ENCODE results near the gene ITIH2. TPM values are rescaled to one million over a fixed set of nuclear protein-coding genes. Genes with fewer than 3 reads are reported as not detected.
"Not testable (repeated sequence)": the region's sequence is repeated elsewhere in the genome, so short reads cannot be mapped to it uniquely, and the experiment has no call there.

The ITIH2 gene
- total RNA-seq, 1 experiment from 2014 or later, result not detected

DNA sequence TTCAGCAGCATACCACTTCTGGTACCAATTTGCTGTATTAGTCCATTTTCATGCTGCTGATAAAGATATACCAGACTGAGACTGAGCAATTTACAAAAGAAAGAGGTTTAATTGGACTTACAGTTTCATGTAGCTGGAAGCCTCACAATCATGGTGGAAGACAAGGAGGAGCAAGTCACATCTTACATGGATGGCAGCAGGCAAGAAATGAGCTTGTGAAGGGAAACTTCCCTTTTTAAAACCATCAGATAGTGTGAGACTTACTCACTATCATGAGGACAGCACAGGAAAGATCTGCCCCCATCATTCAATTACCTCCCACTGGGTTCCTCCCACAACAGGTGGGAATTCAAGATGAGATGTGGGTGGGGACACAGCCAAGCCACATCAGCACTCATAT, 9.9 kb upstream of the ITIH2 start:
- DNase-seq (ENCODE audit: low read depth), result not testable (repeated sequence)

DNA sequence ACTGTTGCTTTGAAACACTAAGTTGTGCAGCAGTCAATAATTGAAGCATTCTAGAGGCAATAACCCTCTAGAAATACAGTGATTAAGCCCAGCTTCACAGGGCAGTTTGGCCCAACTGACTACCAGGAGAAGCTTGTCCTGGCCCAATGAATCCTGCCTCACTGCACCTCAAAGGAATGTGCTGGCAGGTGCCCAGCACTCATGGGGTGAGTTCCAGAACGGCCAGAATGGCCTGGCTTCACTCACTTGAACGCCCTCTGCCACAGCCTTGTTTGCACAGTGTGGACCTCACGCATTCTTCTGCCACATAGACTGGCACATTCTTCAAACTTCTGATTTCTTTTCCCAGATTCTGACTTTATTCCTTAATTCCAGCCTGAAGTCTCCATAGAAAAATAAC, 6.6 kb upstream of the ITIH2 start:
- no peak for DNase-seq (ENCODE audit: low read depth)

DNA sequence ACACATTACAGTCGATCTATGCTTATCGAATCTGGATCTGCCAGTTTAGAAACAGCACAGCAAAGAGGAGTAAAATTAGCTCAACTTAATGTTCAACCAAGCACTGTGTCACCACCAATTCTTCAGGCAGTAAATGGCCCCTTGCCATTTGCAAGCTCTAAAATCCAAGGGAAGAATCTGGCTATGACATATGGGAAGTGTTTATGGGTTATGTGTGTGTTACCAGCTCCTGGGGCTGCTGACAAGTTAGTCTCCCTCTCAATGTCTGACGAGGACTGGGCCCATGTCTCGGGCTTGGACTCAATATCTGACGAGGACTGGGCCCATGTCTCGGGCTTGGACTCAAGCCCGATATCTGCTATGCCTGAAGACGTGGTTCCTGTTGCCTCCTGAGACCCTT, 5.7 kb upstream of the ITIH2 start:
- DNase-seq (ENCODE audit: low read depth), result no peak

DNA sequence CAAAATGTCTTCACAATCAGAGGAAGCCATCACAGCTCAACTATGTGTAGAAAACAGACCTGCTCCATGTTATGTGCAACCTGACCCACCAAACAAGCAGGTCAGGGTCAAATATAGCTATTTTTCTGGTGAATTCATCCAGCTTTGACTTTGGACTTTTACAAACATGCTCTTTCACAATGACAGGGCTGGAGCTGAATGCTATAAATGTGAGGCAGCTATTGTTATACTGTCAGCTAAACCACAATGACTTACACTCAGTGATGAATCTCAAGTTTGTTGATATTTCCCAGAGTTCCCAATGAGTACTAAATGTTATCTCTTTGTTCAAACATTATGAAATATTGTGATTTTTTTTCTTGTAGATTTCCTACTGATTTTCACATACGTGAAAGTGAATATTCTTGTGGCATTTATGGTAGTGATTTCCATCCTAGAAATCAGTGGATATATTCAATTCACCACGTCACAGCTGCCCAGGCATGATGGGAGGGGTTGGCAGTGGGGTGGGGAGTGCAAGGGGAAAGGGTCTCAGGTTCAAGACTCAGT, 2.5 kb upstream of the ITIH2 start:
- DNase-seq (ENCODE audit: low read depth), result peak; percentile 2

DNA sequence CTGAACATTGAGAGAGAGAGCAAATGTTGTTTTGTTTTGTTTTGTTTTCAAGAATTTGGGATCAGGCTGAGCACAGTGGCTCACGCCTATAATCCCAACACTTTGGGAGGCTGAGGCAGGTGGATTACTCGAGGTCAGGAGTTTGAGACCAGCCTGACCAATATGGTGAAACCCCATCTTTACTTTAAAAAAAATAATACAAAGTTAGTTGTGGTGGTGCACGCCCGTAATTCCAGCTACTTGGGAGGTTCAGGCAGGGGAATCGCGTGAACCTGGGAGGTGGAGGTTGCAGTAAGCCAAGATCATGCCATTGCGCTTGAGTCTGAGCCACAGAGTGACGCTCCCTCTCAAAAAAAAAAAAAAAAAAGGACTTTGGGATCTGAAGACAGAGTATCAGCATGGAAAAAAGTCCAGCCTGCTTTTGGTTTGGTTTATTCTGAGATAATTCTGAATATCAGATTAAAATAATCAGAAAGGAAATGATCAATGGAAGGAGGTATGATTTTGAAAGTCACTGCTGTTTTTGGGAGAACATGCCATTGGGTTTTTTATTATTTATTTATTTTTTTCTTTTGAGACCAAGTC, 1.9 kb upstream of the ITIH2 start:
- DNase-seq (ENCODE audit: low read depth), result no peak

DNA sequence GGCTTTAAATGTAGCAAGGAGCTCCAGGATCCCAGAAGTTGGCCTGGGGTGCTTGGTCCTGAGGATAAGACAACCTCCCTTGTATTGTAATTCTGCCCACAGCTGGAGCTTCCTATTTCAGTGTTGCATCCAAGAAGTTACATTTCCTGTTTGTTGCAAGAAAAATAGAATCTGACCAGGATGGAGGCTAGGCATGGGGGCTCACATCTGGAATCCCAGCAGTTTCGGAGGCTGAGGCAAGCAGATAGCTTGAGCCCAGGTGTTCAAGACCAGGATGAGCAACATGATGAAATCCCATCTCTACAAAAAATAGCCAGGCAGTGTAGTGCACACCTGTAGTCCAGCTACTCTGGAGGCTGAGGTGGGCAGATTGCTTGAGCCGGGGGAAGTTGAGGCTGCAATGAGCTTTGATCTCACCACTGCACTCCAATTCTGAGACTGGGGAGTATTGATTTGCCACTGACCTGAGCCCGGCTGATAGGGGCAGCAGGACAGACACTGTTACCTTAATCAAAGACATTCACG, 766 bp upstream of the ITIH2 start:
- DNase-seq (ENCODE audit: low read depth), result no peak

DNA sequence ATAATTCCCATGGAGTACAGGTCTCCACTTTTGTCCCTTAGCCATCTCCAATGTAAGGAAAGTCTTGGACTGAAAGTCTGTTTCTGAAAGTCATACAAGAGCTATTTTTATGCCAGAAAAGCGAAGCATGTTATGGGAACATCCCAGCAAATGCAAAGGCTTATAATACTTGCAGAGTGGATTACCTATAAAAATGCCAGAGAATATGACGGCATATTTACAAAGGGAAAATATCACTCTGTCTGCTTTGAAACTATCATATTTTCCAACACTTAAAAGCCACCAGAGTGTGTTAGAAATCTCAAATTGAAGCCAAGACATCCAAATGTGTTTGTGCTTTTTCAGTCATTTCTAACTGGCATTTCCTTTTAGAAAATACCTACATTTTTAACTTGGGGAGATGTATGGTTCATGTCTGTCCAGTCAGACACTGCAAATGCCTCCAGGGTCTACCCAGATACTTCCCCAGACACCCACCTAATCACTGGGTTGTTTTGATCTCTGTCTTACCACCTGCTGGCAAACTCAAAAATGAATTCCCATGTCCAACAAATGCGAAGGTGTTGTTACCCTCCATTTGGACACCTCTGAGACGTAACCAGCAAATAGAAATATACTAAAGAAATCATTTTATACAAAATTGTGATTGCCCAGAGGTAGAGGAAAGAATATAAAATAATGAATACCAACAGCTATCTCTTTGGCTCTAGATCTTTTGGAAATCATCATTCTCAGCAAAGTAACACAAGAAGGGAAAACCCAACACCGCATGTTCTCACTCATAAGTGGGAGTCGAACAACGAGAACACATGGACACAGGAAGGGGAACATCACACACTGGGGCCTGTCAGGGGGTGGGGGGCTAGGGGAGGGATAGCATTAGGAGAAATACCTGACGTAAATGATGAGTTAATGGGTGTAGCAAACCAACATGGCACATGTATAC, 1.2 kb downstream of the ITIH2 start:
- no peak for DNase-seq (ENCODE audit: low read depth)

DNA sequence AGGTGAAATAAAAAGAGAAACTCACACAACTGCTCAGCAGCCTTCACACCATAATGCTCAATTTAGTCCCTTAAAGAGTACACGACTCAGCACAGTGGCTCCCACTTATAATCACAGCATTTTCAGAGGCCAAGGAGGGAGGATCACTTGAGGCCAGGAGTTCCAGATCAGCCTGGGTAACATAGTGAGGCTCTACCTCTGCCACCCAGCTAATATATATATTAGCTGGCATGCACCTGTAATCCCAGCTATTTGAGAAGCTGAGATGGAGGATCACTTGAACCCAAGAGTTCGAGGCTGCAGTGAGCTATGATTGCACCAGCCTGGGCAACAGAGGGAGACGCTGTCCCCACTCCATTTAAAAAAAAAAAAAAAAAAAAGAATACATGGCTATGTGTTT, 2.2 kb downstream of the ITIH2 start:
- no peak for DNase-seq (ENCODE audit: low read depth)

DNA sequence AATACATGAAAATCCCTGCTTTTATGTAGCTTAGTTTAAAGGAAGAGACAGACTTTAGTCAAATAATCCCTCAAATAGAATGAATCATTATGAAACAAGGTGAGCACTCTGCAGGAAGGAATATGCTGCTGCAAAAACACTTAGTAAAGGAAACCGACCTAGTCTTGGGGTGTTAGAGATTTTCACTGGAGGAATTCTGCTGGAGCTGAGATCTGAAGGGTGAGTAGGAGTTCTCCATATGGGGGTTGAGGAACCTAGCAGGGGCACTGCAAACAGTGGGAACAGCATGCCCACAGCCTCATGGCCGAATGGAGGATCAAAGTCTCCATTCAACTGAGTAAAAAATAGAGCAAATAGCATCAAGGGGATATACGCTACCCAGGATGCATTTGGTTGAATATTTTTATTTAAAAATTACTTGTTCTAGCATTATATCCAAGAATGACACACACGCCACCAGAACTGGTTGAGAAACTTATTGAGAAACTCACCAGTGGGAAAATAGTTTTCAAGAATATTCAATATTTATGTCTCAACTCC, 3.5 kb downstream of the ITIH2 start:
- DNase-seq (ENCODE audit: low read depth), result no peak

DNA sequence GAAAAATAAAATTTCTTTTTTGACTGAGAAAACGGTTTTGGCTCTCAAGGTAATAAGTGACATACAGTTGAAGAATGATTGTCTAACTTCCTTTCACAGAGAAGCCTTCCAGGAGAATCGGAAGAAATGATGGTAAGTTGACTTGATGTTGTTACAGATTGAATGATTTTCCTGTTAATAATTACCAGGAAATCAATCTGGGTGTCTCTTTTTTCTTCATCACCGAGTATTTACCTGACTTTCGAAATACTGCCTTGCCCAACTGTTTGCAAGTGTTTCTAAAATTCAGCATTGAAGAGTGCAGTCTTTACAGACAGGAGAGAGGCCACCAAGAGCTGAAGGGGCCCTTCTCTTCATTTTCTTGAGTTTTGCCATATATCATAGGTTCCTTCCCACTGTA, 4.0 kb downstream of the ITIH2 start:
- no peak for DNase-seq (ENCODE audit: low read depth)

DNA sequence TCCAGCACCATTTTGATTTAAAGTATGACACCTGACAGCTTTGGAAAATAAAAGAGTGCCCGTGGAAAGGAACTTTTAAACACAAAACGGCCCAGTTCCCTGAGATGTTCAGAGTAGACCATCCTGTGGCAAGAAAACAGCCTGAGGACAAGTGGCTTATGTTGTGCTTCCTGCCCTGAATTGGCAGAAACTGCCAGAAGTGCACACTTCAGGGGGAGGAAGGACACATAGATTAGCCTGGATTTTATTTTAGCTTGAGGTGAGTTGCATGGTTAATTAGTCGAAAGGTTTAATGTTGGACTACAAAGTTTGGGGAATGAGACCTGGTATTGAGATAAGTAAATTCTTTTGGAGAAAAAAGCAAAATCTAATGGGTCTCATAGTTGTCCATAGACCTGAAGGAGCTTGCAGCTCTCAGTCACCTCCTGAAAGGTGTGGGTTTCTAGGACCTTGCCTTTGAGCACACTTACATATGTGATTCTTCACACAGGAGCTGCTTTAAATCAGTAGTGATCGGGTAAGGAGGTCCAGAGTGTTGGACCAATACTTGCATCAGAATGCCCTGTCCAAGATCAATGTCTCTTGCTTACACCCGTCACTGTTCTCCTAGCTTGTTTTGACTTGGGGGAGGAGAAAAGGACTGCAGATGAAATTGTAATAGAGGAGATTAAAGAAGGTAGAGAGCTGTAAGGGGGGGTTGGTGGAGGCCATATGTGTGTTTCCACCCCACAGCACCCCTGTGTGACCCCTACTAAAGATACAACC, 4.9 kb downstream of the ITIH2 start:
- no peak for DNase-seq (ENCODE audit: low read depth)

DNA sequence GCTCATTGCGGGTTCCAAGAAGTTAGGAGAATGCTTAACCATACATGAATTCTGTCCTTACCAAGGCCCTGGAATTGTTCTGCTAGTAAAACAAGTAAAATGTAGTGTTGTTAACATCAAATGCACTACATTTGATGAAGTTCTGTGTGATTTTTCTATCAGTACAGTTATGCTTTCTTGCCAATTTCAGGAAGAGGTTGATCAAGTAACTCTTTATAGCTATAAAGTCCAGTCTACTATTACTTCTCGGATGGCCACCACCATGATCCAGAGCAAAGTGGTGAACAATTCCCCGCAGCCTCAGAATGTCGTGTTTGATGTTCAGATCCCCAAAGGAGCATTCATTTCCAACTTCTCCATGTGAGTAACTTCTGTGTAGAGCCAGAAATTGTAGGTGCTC, 5.7 kb downstream of the ITIH2 start:
- no peak for DNase-seq (ENCODE audit: low read depth)

DNA sequence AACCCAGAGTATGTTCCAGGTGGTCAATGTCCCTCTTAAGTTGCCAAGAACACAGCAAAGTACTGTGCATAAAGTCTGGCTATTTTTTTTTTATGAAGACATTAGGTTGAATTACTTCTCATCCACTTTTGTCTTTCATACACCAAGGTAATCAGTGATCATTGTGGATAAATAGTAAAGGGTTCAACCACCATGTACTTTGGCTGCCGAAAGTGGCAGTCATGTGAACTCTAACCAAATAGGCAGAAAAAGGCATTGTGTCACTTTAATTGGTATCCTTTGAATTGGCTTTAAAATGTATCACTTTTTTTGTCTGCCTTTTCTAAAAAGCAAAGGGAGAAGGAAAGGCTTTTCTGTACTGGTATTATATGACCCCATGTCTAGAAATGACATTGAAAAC, 7.3 kb downstream of the ITIH2 start:
- no peak for DNase-seq (ENCODE audit: low read depth)

DNA sequence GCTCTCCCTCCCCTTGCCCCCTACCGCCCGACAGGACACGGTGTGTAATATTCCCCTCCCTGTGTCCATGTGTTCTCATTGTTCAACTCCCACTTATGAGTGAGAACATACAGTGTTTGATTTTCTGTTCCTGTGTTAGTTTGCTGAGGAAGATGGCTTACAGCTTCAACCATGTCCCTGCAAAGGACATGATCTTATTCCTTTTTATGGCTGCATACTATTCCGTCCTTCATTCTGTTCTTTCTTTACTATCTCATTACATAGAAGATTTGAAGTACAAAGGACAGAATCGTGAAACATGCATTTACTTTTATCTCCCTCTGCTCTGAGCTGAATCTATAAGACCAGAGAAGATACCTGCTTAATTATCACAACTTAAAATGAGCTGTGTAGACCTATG, 8.0 kb downstream of the ITIH2 start:
- DNase-seq (ENCODE audit: low read depth), result not testable (repeated sequence)

DNA sequence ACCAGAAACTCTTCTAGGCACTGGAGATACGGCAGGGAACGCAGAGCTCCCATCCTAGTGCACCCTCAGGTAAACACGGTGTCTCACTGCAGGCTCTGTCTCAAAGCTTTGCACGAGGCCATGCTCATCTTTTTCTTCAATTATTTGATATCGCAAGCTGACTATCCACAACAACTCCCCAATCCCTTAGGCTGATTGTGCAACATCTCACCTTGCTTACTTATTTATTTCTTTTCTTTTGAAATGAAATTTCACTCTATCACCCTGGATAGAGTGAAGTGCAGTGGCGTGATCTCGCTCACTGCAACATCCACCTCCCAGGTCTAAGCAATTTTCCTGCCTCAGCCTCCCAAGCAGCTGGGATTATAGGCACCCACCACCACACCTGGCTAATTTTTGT, 12.4 kb downstream of the ITIH2 start:
- DNase-seq (ENCODE audit: low read depth), result no peak

DNA sequence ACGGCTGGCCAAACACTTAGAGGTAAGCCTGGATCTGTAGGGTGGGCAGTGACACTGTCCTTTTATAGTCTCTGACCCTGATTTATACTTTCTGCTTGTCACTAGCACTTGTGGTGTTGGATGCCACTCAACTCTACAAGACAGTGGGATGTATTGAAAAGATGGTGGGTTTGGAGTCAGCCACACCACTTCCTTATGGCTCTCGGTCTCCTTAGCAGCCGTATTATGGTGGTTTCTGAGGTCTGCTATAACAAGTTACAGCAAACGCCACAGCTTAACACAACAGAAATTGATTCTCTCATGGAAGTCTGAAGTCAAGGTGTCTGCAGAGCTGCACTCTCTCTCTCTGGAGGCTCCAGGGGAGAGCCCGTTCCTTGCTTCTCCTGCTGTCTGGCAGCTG, 14.7 kb downstream of the ITIH2 start:
- DNase-seq (ENCODE audit: low read depth), result no peak

DNA sequence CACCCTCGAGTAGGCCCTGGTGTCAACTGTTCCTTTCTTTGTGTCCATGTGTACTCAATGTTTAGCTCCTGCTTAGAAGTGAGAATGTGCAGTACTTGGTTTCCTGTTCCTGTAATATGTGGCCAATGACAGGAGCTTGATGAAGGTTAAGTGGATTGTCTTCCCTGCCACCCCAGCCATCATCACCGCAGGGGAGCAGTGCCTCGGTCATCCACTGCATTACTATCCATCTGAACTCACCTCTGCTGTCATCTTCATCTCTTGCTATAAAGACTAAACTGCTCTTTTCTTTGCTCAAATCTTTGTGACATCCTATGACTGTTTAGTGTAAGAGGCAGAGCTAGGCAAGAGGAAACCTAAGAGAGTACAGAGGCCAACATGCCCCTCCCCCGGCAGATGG, 15.6 kb downstream of the ITIH2 start:
- DNase-seq (ENCODE audit: low read depth), result no peak

DNA sequence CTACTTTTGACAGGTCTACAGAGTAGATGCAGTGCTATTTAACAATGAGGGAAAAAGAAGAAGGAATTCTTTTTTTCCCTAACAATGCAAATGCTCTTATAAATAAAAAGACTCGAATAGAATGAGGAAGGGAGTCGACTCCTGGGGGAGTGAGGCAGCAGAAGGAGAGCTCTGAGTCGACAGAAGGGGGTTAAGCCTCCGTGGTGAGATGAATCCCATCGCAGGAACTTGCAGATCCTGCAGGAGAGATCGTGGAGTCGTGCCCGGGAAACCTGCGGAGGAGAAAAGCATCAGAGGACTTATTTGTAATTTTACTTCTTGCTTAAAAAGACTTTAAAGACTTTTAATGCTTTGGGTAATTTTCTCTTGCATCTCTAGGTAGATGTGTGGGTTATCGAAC, 17.4 kb downstream of the ITIH2 start:
- DNase-seq (ENCODE audit: low read depth), result no peak

DNA sequence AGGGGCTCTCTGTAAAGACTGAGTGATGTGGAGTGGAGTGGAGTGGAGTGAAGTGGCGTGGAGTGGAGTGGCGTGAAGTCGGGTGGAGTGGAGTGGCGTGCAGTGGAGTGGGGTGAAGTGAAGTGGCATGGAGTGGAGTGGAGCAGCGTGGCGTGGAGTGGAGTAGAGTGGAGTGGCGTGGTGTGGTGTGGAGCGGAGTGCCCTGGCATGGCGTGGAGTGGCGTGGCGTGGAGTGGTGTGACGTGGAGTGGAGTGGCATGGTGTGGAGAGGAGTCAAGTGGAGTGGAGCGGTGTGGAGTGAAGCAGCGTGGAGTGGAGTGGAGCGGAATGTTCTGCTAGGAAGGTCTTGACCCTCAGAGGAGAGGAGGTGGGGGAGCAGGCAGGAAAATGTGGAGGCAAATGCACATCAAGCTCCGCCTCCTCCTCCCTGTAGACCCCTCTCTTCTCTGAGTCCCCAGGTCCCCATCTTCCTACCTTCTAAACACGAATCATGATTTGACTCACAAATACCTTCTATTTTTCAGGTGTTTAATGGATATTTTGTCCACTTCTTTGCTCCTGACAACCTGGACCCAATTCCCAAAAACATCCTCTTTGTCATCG, 19.9 kb downstream of the ITIH2 start:
- no peak for DNase-seq (ENCODE audit: low read depth)

DNA sequence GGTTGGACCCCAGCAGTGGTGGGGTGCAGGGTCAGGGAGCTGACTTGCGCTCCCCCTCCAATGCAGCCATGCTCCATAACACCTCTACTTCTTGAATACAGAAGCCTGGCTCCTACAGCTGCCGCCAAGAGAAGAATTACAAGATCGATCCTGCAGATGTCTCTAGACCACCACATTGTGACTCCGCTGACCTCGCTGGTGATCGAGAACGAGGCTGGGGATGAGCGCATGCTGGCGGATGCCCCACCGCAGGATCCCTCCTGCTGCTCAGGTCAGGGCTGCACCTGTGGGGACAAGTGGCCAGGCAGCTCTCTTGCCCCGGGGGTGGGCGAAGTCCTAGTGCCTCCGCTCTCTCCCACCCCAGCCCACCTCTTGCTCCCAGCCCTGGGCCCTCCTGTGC, 31.7 kb downstream of the ITIH2 start:
- no peak for DNase-seq (ENCODE audit: low read depth)
